Endothelial cell of umbilical vein (primary cell): ENCODE measurements around the gene FAM3D. TPM values are rescaled to one million over a fixed set of nuclear protein-coding genes. Genes with fewer than 3 reads are reported as not detected.

Experiments used
- BruUV-seq: library from RNA; stranded (reverse); fragments of 400-500 nt; replicated peaks from 2 replicates; lab custom pipeline; 2021; lab: Mats Ljungman, UMichigan
- CTCF ChIA-PET: fragments of 300-600, 350-600 bp; sonication (Branson Sonifier 250); formaldehyde crosslinking; loops from one replicate; lab custom pipeline; 2021; ENCODE audit warnings: antibody characterized with exemption, inconsistent platforms; lab: Charles Lee
- POLR2A ChIA-PET: fragments of 300-600, 350-600 bp; sonication (Branson Sonifier 250); formaldehyde crosslinking; loops from one replicate; lab custom pipeline; 2021; ENCODE audit warnings: antibody characterized with exemption, inconsistent platforms; lab: Charles Lee
- DNase-seq: peaks from one replicate; pipeline ENCODE4 v3.0.0-alpha.2; 2011; ENCODE audit warnings: low read depth, low spot score
- FAIRE-seq: peaks from 2 replicates; lab custom pipeline; 2011; peaks lifted over from hg19 to GRCh38; lab: Jason Lieb, UNC
- H2AFZ ChIP-seq: 2 replicates; pipeline ENCODE4 v1.6.0; 2012; ENCODE audit warnings: low read depth, low read length, control low read depth, inconsistent platforms
- H3K27ac ChIP-seq: 2 replicates; pipeline ENCODE4 v1.5.1; 2011; ENCODE audit warnings: low read depth, mild to moderate bottlenecking, control low read depth, low read length, moderate library complexity; ENCODE audit not compliant: insufficient read depth
- H3K27me3 ChIP-seq, 2 experiments: 2 replicates each; pipeline versions ENCODE4 v1.6.0 to v1.6.1; 2011; ENCODE audit warnings: low read length in 2 of 2, mixed read lengths in 1 of 2; ENCODE audit not compliant: control insufficient read depth in 2 of 2, insufficient read depth in 2 of 2
- H3K36me3 ChIP-seq, 2 experiments: 2 replicates in 1 of 2; 3 replicates in 1 of 2; pipeline ENCODE4 v1.5.1; 2011; ENCODE audit warnings: low read length in 2 of 2, mild to moderate bottlenecking in 1 of 2, moderate library complexity in 1 of 2; ENCODE audit not compliant: control insufficient read depth in 2 of 2, insufficient read depth in 2 of 2; ENCODE audit errors: extremely low read depth in 1 of 2
- H3K4me1 ChIP-seq: 3 replicates; pipeline ENCODE4 v1.5.1; 2011; ENCODE audit warnings: mild to moderate bottlenecking, low read length; ENCODE audit not compliant: control insufficient read depth, insufficient read depth; ENCODE audit errors: extremely low read depth
- H3K4me2 ChIP-seq: 2 replicates; pipeline ENCODE4 v1.6.1; 2011; ENCODE audit warnings: low read length, control low read depth, mixed read lengths; ENCODE audit not compliant: insufficient read depth
- H3K4me3 ChIP-seq, 3 experiments: fragments of 200-600 bp in 1 of 3; sonication (generic), shearing (Covaris generic) in 1 of 3; replicated peaks in 1 of 3; 2 replicates each; pipeline ENCODE4 v1.5.1; 2011 to 2016; ENCODE audit warnings: control low read depth in 3 of 3, low read length in 3 of 3, mild to moderate bottlenecking in 2 of 3, inconsistent platforms in 1 of 3, low read depth in 1 of 3, moderate library complexity in 1 of 3; ENCODE audit not compliant: insufficient read depth in 1 of 3
- H3K79me2 ChIP-seq: 2 replicates; pipeline ENCODE4 v1.6.0; 2012; ENCODE audit warnings: low read length, inconsistent platforms; ENCODE audit not compliant: control insufficient read depth, insufficient read depth
- H3K9ac ChIP-seq: replicated peaks from 2 replicates; pipeline ENCODE3; 2011; ENCODE audit warnings: low read length, control low read depth; ENCODE audit not compliant: insufficient read depth; ENCODE audit errors: extremely low read depth
- H3K9me1 ChIP-seq: replicated peaks from 3 replicates; pipeline ENCODE4 v1.6.0; 2011; ENCODE audit warnings: mild to moderate bottlenecking, low read length; ENCODE audit not compliant: control insufficient read depth, insufficient read depth; ENCODE audit errors: extremely low read depth
- H3K9me3 ChIP-seq: replicated peaks from 2 replicates; pipeline ENCODE4 v1.5.1; 2012; ENCODE audit warnings: low read length, inconsistent platforms; ENCODE audit not compliant: control insufficient read depth, insufficient read depth
- H4K20me1 ChIP-seq: replicated peaks from 2 replicates; pipeline ENCODE3; 2011; ENCODE audit warnings: mild to moderate bottlenecking, low read length; ENCODE audit not compliant: control insufficient read depth, insufficient read depth; ENCODE audit errors: extremely low read depth
- EZH2 ChIP-seq: IDR thresholded peaks from 2 replicates; pipeline ENCODE4 v1.6.1; 2012; ENCODE audit warnings: borderline replicate concordance, low read depth, mild to moderate bottlenecking, moderate library complexity, low read length, inconsistent platforms; ENCODE audit not compliant: severe bottlenecking
- FOS ChIP-seq: IDR thresholded peaks from 2 replicates; pipeline ENCODE4 v1.6.1; 2011; ENCODE audit warnings: mild to moderate bottlenecking, low read length, moderate library complexity, borderline replicate concordance; ENCODE audit not compliant: insufficient read depth
- GATA2 ChIP-seq: IDR thresholded peaks from 2 replicates; pipeline ENCODE4 v1.7.0; 2011; ENCODE audit warnings: low read depth, mild to moderate bottlenecking, moderate library complexity, mixed read lengths, low read length; ENCODE audit not compliant: insufficient read length, insufficient read depth
- JUN ChIP-seq: IDR thresholded peaks from 2 replicates; pipeline ENCODE4 v1.6.1; 2011; ENCODE audit warnings: borderline replicate concordance, low read depth; ENCODE audit not compliant: insufficient read length, insufficient read depth
- MYC ChIP-seq: IDR thresholded peaks from one replicate; pipeline ENCODE4 v1.6.1; 2011; ENCODE audit warnings: mild to moderate bottlenecking, low read depth, low read length
- POLR2A ChIP-seq: IDR thresholded peaks from 2 replicates; pipeline ENCODE4 v1.6.1; 2012; ENCODE audit warnings: low read depth, mild to moderate bottlenecking, control low read depth, low read length
- POLR2AphosphoS5 ChIP-seq: IDR thresholded peaks from 2 replicates; pipeline ENCODE4 v1.6.1; 2012; ENCODE audit warnings: low read depth, mild to moderate bottlenecking, control low read depth, low read length, moderate library complexity; ENCODE audit not compliant: insufficient read depth
- dilution Hi-C: fragments of 300-500 bp; cut with MboI; formaldehyde crosslinking; loops from one replicate; pipeline ENCODE4 v1.15.0; 2019; ENCODE audit warnings: low sequenced_read_pairs; ENCODE audit not compliant: extremely low pct_ligation_motif_present
- intact Hi-C: fragments of 100-400 bp; cut with micrococcal nuclease; formaldehyde crosslinking; loops from one replicate; pipeline ENCODE4 v1.10.0; 2022
- polyA plus RNA-seq, 4 experiments: library from polyadenylated mRNA; depleted of rRNA in 3 of 4; stranded (reverse) in 3 of 4; unstranded in 1 of 4; fragments of >200 nt; gene quantifications; 2 replicates each; pipeline versions ENCODE4 v1.2.1 to v1.2.3, GENCODE V29; 2011 to 2012; ENCODE audit warnings: missing spikeins in 1 of 4
- total RNA-seq: library from RNA; stranded (reverse); gene quantifications from 2 replicates; pipeline ENCODE4 v1.2.3, GENCODE V29; 2021
- TF ChIP-seq, protein P1 (sequence below): IDR thresholded peaks from 2 replicates; pipeline ENCODE4 v1.6.1; 2011; ENCODE audit not compliant: insufficient read depth, insufficient read length
- TF ChIP-seq, protein P2 (sequence below), 2 donors: IDR thresholded peaks; 1 replicate in 1 of 2; 2 replicates in 1 of 2; pipeline ENCODE4 v1.5.1; 2011; ENCODE audit warnings: low read length in 2 of 2, mild to moderate bottlenecking in 2 of 2, moderate library complexity in 2 of 2, control low read depth in 1 of 2, inconsistent platforms in 1 of 2, low read depth in 1 of 2; ENCODE audit not compliant: insufficient read depth in 1 of 2; ENCODE audit errors: extremely low read depth in 1 of 2

FAM3D gene
- total and polyA plus RNA-seq, 2 donors (not counting 3 experiments of a cell fraction or from before 2014, with no cell fraction given): 0.12 TPM; not detected in 1

DNA sequence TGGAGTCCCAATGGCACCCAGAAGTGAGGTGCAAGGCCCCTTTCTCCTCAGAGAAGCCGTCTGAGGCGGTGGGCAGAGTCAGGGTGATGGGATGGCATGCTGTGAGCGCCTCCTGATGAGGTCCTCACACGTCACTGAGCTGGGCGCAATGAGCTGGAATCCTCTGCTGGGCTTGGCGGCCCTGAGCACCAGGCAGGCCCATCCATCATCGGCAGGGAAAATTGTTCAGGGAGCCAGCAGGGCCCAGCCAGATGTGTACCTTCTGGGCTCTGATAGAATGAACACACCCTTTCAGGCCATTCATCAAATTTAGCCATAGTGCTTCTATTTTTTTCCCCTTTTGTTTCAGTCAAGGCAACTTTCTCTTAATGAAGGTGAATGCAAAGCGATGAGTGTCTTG, 43.7 kb downstream of the FAM3D start:
- Histone ChIP-seq H3K4me2 (no peak overlapping the region), H4K20me1 (no peaks in the 10 kb centered on the region), H3K36me3 (no peaks in the 10 kb centered on the region), H3K27me3 (no peaks in the 10 kb centered on the region), H3K9ac (no peak overlapping the region), H3K27ac (no peak overlapping the region), H2AFZ (no peak overlapping the region), H3K4me1 (peaks cover 10% of the 10 kb centered on the region), H3K4me3 (no peak overlapping the region), H3K79me2 (no peaks in the 10 kb centered on the region), H3K9me3 (no peaks in the 10 kb centered on the region), H3K9me1 (no peaks in the 10 kb centered on the region)
- ChIA-PET POLR2A (no interaction called here), CTCF (interaction anchor here (2.0 kb wide), 1 partner anchor 53 kb away, joined by 8 read pairs; no protein-coding TSS in a partner anchor)
- no peak for DNase-seq
- no TSS peak for BruUV-seq
- FAIRE-seq: no peak
- intact Hi-C loops: no loop called here
- TF ChIP-seq, protein P1, sequence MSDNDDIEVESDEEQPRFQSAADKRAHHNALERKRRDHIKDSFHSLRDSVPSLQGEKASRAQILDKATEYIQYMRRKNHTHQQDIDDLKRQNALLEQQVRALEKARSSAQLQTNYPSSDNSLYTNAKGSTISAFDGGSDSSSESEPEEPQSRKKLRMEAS: no peak
- no peak for TF ChIP-seq GATA2
- no peak for TF ChIP-seq POLR2AphosphoS5
- TF ChIP-seq POLR2A: no peak
- no peak for TF ChIP-seq EZH2
- TF ChIP-seq MYC: no peak
- TF ChIP-seq FOS: no peak
- TF ChIP-seq, protein P2, sequence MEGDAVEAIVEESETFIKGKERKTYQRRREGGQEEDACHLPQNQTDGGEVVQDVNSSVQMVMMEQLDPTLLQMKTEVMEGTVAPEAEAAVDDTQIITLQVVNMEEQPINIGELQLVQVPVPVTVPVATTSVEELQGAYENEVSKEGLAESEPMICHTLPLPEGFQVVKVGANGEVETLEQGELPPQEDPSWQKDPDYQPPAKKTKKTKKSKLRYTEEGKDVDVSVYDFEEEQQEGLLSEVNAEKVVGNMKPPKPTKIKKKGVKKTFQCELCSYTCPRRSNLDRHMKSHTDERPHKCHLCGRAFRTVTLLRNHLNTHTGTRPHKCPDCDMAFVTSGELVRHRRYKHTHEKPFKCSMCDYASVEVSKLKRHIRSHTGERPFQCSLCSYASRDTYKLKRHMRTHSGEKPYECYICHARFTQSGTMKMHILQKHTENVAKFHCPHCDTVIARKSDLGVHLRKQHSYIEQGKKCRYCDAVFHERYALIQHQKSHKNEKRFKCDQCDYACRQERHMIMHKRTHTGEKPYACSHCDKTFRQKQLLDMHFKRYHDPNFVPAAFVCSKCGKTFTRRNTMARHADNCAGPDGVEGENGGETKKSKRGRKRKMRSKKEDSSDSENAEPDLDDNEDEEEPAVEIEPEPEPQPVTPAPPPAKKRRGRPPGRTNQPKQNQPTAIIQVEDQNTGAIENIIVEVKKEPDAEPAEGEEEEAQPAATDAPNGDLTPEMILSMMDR (IDR thresholded peaks at IDR 0.05; ENCODE audit: extremely low read depth in 1 of 2, insufficient read depth in 1 of 2, low read depth in 1 of 2, low read length in 2 of 2): no peak
- no peak for TF ChIP-seq JUN
- dilution Hi-C loops: no loop called here
